ENCODE results near the gene ESPL1. TPM values are rescaled to one million over a fixed set of nuclear protein-coding genes. Genes with fewer than 3 reads are reported as not detected.
"Not testable (repeated sequence)": the region's sequence is repeated elsewhere in the genome, so short reads cannot be mapped to it uniquely, and the experiment has no call there.

Gene ESPL1
- total and polyA plus RNA-seq, 8 donors: 0.09 to 0.81 (median 0.32) TPM

DNA sequence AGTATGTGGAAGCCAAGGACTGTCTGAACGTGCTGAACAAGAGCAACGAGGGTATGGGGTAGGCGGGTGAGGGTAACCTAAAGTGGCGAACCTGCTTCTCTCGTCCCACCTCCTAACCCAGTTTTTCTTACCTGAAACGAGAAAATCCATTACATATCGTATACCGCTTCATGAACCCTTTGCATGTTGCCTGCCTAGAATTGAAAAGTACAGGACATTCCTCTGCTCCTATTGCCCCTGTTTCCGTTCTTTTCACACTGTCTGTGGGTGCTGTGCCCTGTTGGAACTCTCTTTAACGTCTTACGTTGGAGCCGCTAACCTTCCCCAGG lies 27.8 kb downstream of the ESPL1 start:
- peaks cover 0 to 6% (median 0%) of the 10 kb centered on the region in 3 donors for H3K36me3 ChIP-seq
- DNase-seq (no peak), ATAC-seq (no peak), FAIRE-seq (no peak)
- peaks cover 6 to 25% (median 11%) of the 10 kb centered on the region in 3 donors for H3K4me1 ChIP-seq
- H3K27ac ChIP-seq: peak overlapping the region; percentile 40 to 86 (median 63)
- 1% methylated on average over 12 of the region's 12 CpGs for WGBS, 2 donors
- peak overlapping the region; percentile 46 to 79 (median 66) for H3K4me3 ChIP-seq
- intact Hi-C loops (cut with DNase I): no loop called here
- TF ChIP-seq, protein P1, sequence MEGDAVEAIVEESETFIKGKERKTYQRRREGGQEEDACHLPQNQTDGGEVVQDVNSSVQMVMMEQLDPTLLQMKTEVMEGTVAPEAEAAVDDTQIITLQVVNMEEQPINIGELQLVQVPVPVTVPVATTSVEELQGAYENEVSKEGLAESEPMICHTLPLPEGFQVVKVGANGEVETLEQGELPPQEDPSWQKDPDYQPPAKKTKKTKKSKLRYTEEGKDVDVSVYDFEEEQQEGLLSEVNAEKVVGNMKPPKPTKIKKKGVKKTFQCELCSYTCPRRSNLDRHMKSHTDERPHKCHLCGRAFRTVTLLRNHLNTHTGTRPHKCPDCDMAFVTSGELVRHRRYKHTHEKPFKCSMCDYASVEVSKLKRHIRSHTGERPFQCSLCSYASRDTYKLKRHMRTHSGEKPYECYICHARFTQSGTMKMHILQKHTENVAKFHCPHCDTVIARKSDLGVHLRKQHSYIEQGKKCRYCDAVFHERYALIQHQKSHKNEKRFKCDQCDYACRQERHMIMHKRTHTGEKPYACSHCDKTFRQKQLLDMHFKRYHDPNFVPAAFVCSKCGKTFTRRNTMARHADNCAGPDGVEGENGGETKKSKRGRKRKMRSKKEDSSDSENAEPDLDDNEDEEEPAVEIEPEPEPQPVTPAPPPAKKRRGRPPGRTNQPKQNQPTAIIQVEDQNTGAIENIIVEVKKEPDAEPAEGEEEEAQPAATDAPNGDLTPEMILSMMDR (IDR thresholded peaks at IDR 0.05): no peak
- H3K9me3 ChIP-seq: no peaks in the 10 kb centered on the region
- no peaks in the 10 kb centered on the region for H3K27me3 ChIP-seq

DNA sequence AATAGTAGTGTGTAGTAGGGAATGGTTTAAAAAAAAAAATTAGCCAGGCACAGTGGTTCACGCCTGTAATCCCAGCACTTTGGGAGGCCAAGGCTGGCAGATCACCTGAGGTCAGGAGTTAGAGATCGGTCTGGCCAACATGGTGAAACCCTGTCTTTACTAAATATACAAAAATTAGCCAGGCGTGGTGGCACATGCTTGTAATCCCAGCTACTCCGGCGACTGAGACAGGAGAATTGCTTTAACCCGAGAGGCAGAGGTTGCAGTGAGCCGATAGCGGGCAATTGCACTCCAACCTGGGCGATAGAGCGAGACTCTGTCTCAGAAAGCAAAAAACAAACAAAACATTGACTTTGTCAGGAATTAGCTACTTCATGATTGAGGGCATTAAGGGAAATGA lies 29.0 kb downstream of the ESPL1 start:
- H3K4me1 ChIP-seq: peaks cover 11 to 29% (median 11%) of the 10 kb centered on the region in 3 donors

DNA sequence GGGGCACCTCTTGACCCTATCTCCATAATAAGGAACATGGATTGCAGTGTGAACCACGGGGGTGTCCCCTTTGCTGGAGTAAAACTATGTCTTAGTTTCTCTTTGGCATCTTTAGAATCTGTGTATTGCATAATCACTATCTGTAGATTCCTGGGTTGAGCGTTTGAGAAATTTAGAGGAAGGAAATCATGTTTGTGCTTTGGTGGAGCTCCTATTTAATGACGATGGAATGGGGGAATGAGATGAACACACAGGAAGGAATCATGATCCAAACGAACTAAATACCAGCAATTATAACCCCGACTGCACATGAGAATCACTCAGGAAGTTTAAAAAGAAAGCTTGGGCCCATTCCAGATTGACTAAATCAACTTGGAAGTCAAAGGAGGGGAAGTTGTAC lies 30.1 kb downstream of the ESPL1 start:
- FAIRE-seq (no peak), ATAC-seq (no peak), DNase-seq (no peak)
- no peak overlapping the region for H3K4me3 ChIP-seq
- H3K27ac ChIP-seq: peak overlapping the region in 2 of 4 donors; percentile 21 to 73
- no peaks in the 10 kb centered on the region for H3K27me3 ChIP-seq
- H3K9me3 ChIP-seq: no peaks in the 10 kb centered on the region
- H3K36me3 ChIP-seq: peaks cover 0 to 8% (median 0%) of the 10 kb centered on the region in 3 donors
- intact Hi-C loops (cut with DNase I): no loop called here
- WGBS, 2 donors: 61 to 65% methylated on average over 5 of the region's 5 CpGs
- TF ChIP-seq, protein P1 (IDR thresholded peaks at IDR 0.05): no peak
- peaks cover 11 to 35% (median 11%) of the 10 kb centered on the region in 3 donors for H3K4me1 ChIP-seq

More for the DNA sequence above, 29.0 kb downstream of the ESPL1 start:
- DNase-seq; H3K27me3 ChIP-seq; H3K27ac ChIP-seq; ATAC-seq; intact Hi-C loops (cut with DNase I); H3K4me3 ChIP-seq; FAIRE-seq; H3K36me3 ChIP-seq; H3K9me3 ChIP-seq: not testable (repeated sequence)
- 89 to 94% methylated on average over 10 of the region's 10 CpGs for WGBS, 2 donors

DNA sequence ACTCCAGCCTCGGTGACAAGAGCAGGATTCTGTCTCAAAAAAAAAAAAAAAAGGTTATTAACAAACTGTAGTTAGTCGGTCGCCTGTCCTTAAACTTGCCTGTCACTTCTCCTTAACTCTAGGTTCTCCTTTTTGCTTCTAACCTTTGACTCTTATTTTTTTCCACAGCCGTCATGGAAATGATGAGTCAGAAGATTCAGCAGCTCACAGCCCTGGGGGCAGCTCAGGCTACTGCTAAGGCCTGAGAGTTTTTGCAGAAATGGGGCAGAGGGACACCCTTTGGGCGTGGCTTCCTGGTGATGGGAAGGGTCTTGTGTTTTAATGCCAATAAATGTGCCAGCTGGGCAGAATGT lies 31.0 kb downstream of the ESPL1 start:
- FAIRE-seq (no peak), ATAC-seq (peak in 2 of 4 donors; percentile 5 to 22), DNase-seq (no peak)
- peak overlapping the region; percentile 36 to 73 (median 60) for H3K27ac ChIP-seq
- intact Hi-C loops (cut with DNase I): no loop called here
- H3K9me3 ChIP-seq: no peaks in the 10 kb centered on the region
- no peaks in the 10 kb centered on the region for H3K27me3 ChIP-seq
- peaks cover 11 to 35% (median 11%) of the 10 kb centered on the region in 3 donors for H3K4me1 ChIP-seq
- H3K36me3 ChIP-seq: peaks cover 0 to 13% (median 0%) of the 10 kb centered on the region in 3 donors
- H3K4me3 ChIP-seq: peak overlapping the region in 2 of 4 donors; percentile 65 to 95
- TF ChIP-seq, protein P1 (IDR thresholded peaks at IDR 0.05): no peak
- 55 to 59% methylated on average over 5 of the region's 5 CpGs for WGBS, 2 donors

DNA sequence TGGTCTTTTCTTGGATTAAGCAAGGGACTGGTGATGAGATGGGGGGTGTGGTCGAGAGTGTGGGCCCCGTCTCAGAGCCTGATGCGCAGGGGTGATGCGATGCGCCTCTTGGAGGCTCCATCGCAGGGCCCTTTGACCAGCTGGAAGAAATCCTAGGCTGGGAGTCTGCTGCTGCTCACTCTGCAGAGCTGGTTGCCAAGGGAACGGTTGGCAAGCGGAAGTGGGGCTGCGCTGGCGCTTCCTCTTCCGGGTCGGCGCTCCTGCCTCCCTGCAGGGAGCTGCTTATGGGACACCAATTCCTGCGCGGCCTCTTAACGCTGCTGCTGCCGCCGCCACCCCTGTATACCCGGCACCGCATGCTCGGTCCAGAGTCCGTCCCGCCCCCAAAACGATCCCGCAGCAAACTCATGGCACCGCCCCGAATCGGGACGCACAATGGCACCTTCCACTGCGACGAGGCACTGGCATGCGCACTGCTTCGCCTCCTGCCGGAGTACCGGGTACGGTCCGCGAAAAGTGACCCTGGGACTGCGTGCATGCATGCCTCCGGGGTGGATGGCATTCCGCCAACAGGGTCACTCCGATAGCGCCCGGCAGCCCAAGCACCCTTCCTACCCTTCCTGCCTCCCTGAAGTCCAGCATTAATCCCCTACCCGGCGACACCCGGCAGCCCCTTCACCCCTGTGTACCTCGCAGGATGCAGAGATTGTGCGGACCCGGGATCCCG lies 31.5 kb downstream of the ESPL1 start, which contains the start of gene MYG1:
TSS of gene MYG1 (plus strand) at position 242 of the 727 bp plus-strand sequence. CDS start at position 285, 43 bp downstream.
- Histone ChIP-seq H3K4me3 (peak within 1 kb of the TSS; percentile 64 to 95 (median 65)), H3K27me3 (no peaks in the 10 kb centered on the region), H3K4me1 (peaks cover 11 to 35% (median 11%) of the 10 kb centered on the region in 3 donors), H3K36me3 (peaks cover 0 to 13% (median 0%) of the 10 kb centered on the region in 3 donors), H3K9me3 (no peaks in the 10 kb centered on the region), H3K27ac (peak within 1 kb of the TSS; percentile 36 to 73 (median 60))
- WGBS, 2 donors: 1 to 2% methylated on average over 49 to 51 of the region's 51 CpGs
- intact Hi-C loops (cut with DNase I): no loop called here
- DNase-seq (peak; percentile 89 to 96 (median 89)), FAIRE-seq (no peak), ATAC-seq (peak; percentile 83 to 90 (median 86))
- TF ChIP-seq, protein P1 (IDR thresholded peaks at IDR 0.05): peak in 1 of 4 donors; percentile 6
